ENCODE data around the gene PSD4. TPM values are rescaled to one million over a fixed set of nuclear protein-coding genes. Genes with fewer than 3 reads are reported as not detected.

Gene PSD4
- total RNA-seq, 1 donor from 2014 or later, result 1.6 TPM

GRCh38 chr2:113178069-113178746, 4.4 kb downstream of the PSD4 start:
- Histone ChIP-seq H3K27ac (ENCODE audit: low read depth, low read length) (no peak overlapping the region), H3K9me3 (ENCODE audit: control insufficient read depth in 3 of 3, low read length in 3 of 3) (no peaks in the 10 kb centered on the region), H3K27me3 (ENCODE audit: control insufficient read depth in 3 of 3, insufficient read depth in 3 of 3, low read length in 3 of 3) (no peaks in the 10 kb centered on the region), H3K4me1 (ENCODE audit: control insufficient read depth in 3 of 3, insufficient read depth in 3 of 3, low read length in 3 of 3) (no peaks in the 10 kb centered on the region), H3K4me3 (ENCODE audit: low read length in 3 of 3) (no peak overlapping the region), H3K36me3 (ENCODE audit: control insufficient read depth in 3 of 3, insufficient read depth in 3 of 3, low read length in 3 of 3) (no peaks in the 10 kb centered on the region), H3K9ac (ENCODE audit: low read depth in 1 of 3, low read length in 3 of 3) (no peak overlapping the region)

GRCh38 chr2:113178891-113179290, 5.1 kb downstream of the PSD4 start:
- Histone ChIP-seq H3K4me1 (ENCODE audit: control insufficient read depth in 3 of 3, insufficient read depth in 3 of 3, low read length in 3 of 3) (no peaks in the 10 kb centered on the region), H3K9ac (ENCODE audit: low read depth in 1 of 3, low read length in 3 of 3) (no peak overlapping the region), H3K4me3 (ENCODE audit: low read length in 3 of 3) (no peak overlapping the region), H3K36me3 (ENCODE audit: control insufficient read depth in 3 of 3, insufficient read depth in 3 of 3, low read length in 3 of 3) (no peaks in the 10 kb centered on the region), H3K9me3 (ENCODE audit: control insufficient read depth in 3 of 3, low read length in 3 of 3) (no peaks in the 10 kb centered on the region), H3K27ac (ENCODE audit: low read depth, low read length) (no peak overlapping the region), H3K27me3 (ENCODE audit: control insufficient read depth in 3 of 3, insufficient read depth in 3 of 3, low read length in 3 of 3) (no peaks in the 10 kb centered on the region)

- no peaks in the 10 kb centered on the region for H3K36me3 ChIP-seq (ENCODE audit: control insufficient read depth in 3 of 3, insufficient read depth in 3 of 3, low read length in 3 of 3)
- no peak overlapping the region for H3K27ac ChIP-seq (ENCODE audit: low read depth, low read length)
- no peaks in the 10 kb centered on the region for H3K9me3 ChIP-seq (ENCODE audit: control insufficient read depth in 3 of 3, low read length in 3 of 3)
- no peaks in the 10 kb centered on the region for H3K4me1 ChIP-seq (ENCODE audit: control insufficient read depth in 3 of 3, insufficient read depth in 3 of 3, low read length in 3 of 3)
- H3K27me3 ChIP-seq (ENCODE audit: control insufficient read depth in 3 of 3, insufficient read depth in 3 of 3, low read length in 3 of 3), result no peaks in the 10 kb centered on the region
- H3K4me3 ChIP-seq (ENCODE audit: low read length in 3 of 3), result no peak overlapping the region
- no peak overlapping the region for H3K9ac ChIP-seq (ENCODE audit: low read depth in 1 of 3, low read length in 3 of 3)
Observed at GRCh38 chr2:113179446-113180045, 5.8 kb downstream of the PSD4 start.

GRCh38 chr2:113180131-113180946, 6.6 kb downstream of the PSD4 start:
- no peak overlapping the region for H3K9ac ChIP-seq (ENCODE audit: low read depth in 1 of 3, low read length in 3 of 3)
- H3K27me3 ChIP-seq (ENCODE audit: control insufficient read depth in 3 of 3, insufficient read depth in 3 of 3, low read length in 3 of 3), result no peaks in the 10 kb centered on the region
- H3K9me3 ChIP-seq (ENCODE audit: control insufficient read depth in 3 of 3, low read length in 3 of 3), result no peaks in the 10 kb centered on the region
- H3K4me1 ChIP-seq (ENCODE audit: control insufficient read depth in 3 of 3, insufficient read depth in 3 of 3, low read length in 3 of 3), result no peaks in the 10 kb centered on the region
- H3K27ac ChIP-seq (ENCODE audit: low read depth, low read length), result no peak overlapping the region
- no peaks in the 10 kb centered on the region for H3K36me3 ChIP-seq (ENCODE audit: control insufficient read depth in 3 of 3, insufficient read depth in 3 of 3, low read length in 3 of 3)
- no peak overlapping the region for H3K4me3 ChIP-seq (ENCODE audit: low read length in 3 of 3)

DNA sequence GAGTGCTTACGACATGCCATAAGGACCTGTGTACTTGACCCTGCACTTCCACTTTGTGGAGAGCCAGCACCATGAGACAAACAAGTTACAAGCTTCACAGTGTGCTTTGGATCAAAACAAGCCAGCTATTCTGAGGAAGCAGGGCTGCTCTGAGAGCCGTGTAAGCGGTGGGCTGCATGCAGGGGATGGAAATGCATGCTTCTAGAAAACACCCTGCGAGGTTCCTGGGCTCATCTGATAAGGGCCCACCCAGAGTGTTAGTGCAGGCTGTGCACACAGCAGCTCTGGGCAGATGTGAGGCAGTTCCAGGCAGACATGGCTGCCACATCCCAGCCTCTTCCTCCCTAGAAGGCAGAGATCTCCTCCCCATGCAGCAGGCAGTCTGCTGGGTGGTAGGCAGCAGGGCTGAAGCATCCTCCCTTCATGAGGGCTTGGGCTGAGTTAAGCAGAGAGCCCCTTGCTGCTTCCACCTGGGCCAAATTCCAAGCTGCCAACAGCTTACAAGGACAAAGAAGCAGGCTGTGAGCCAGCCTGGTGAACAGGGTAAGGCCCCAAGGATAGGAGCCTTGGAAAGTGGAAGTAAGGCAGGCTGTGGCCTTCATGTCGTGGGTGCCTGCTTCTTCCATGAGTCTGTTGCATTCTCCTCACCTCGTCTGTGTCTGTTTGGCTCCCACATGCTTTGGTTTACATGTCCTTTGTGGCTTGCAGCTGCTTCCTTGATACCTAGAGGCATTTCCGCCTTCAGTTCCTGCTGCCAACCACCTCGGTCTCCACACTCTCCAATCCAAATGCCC, 7.7 kb downstream of the PSD4 start:
- Histone ChIP-seq H3K36me3 (ENCODE audit: control insufficient read depth in 3 of 3, insufficient read depth in 3 of 3, low read length in 3 of 3) (no peaks in the 10 kb centered on the region), H3K27ac (ENCODE audit: low read depth, low read length) (no peak overlapping the region), H3K9ac (ENCODE audit: low read depth in 1 of 3, low read length in 3 of 3) (no peak overlapping the region), H3K27me3 (ENCODE audit: control insufficient read depth in 3 of 3, insufficient read depth in 3 of 3, low read length in 3 of 3) (no peaks in the 10 kb centered on the region), H3K9me3 (ENCODE audit: control insufficient read depth in 3 of 3, low read length in 3 of 3) (no peaks in the 10 kb centered on the region), H3K4me1 (ENCODE audit: control insufficient read depth in 3 of 3, insufficient read depth in 3 of 3, low read length in 3 of 3) (no peaks in the 10 kb centered on the region), H3K4me3 (ENCODE audit: low read length in 3 of 3) (no peak overlapping the region)

GRCh38 chr2:113182471-113183260, 8.9 kb downstream of the PSD4 start:
- Histone ChIP-seq H3K4me1 (ENCODE audit: control insufficient read depth in 3 of 3, insufficient read depth in 3 of 3, low read length in 3 of 3) (no peaks in the 10 kb centered on the region), H3K9ac (ENCODE audit: low read depth in 1 of 3, low read length in 3 of 3) (no peak overlapping the region)

GRCh38 chr2:113183264-113183663, 9.5 kb downstream of the PSD4 start:
- Histone ChIP-seq H3K9me3 (ENCODE audit: control insufficient read depth in 3 of 3, low read length in 3 of 3) (no peaks in the 10 kb centered on the region), H3K4me1 (ENCODE audit: control insufficient read depth in 3 of 3, insufficient read depth in 3 of 3, low read length in 3 of 3) (no peaks in the 10 kb centered on the region), H3K36me3 (ENCODE audit: control insufficient read depth in 3 of 3, insufficient read depth in 3 of 3, low read length in 3 of 3) (no peaks in the 10 kb centered on the region), H3K27ac (ENCODE audit: low read depth, low read length) (no peak overlapping the region), H3K27me3 (ENCODE audit: control insufficient read depth in 3 of 3, insufficient read depth in 3 of 3, low read length in 3 of 3) (no peaks in the 10 kb centered on the region), H3K9ac (ENCODE audit: low read depth in 1 of 3, low read length in 3 of 3) (no peak overlapping the region), H3K4me3 (ENCODE audit: low read length in 3 of 3) (no peak overlapping the region)

More at GRCh38 chr2:113182471-113183260, 8.9 kb downstream of the PSD4 start:
- Histone ChIP-seq H3K4me3 (ENCODE audit: low read length in 3 of 3) (no peak overlapping the region), H3K9me3 (ENCODE audit: control insufficient read depth in 3 of 3, low read length in 3 of 3) (no peaks in the 10 kb centered on the region), H3K27me3 (ENCODE audit: control insufficient read depth in 3 of 3, insufficient read depth in 3 of 3, low read length in 3 of 3) (no peaks in the 10 kb centered on the region), H3K27ac (ENCODE audit: low read depth, low read length) (no peak overlapping the region), H3K36me3 (ENCODE audit: control insufficient read depth in 3 of 3, insufficient read depth in 3 of 3, low read length in 3 of 3) (no peaks in the 10 kb centered on the region)

DNA sequence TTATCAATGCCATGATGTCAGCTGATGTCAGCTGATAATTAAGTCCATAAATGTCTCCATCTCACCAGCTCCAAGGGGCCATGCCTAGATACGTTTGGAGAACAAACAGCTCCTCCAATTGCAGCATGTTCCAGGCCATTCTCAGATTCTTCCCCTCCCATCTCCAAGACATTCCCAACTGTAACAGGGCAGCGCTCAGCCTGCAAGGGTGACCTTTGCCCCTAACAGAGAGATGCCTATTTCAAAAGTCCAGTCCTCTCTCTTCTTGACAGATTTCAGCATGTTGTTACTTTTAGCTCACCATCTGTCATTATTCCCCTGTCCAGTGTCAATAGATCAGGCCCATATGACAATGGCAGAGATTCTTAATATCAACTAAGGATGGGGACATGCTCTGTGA, 9.9 kb downstream of the PSD4 start:
- H3K36me3 ChIP-seq (ENCODE audit: control insufficient read depth in 3 of 3, insufficient read depth in 3 of 3, low read length in 3 of 3), result no peaks in the 10 kb centered on the region
- no peak overlapping the region for H3K9ac ChIP-seq (ENCODE audit: low read depth in 1 of 3, low read length in 3 of 3)
- H3K4me1 ChIP-seq (ENCODE audit: control insufficient read depth in 3 of 3, insufficient read depth in 3 of 3, low read length in 3 of 3), result no peaks in the 10 kb centered on the region
- H3K9me3 ChIP-seq (ENCODE audit: control insufficient read depth in 3 of 3, low read length in 3 of 3), result no peaks in the 10 kb centered on the region
- H3K4me3 ChIP-seq (ENCODE audit: low read length in 3 of 3), result no peak overlapping the region
- H3K27ac ChIP-seq (ENCODE audit: low read depth, low read length), result no peak overlapping the region
- no peaks in the 10 kb centered on the region for H3K27me3 ChIP-seq (ENCODE audit: control insufficient read depth in 3 of 3, insufficient read depth in 3 of 3, low read length in 3 of 3)

DNA sequence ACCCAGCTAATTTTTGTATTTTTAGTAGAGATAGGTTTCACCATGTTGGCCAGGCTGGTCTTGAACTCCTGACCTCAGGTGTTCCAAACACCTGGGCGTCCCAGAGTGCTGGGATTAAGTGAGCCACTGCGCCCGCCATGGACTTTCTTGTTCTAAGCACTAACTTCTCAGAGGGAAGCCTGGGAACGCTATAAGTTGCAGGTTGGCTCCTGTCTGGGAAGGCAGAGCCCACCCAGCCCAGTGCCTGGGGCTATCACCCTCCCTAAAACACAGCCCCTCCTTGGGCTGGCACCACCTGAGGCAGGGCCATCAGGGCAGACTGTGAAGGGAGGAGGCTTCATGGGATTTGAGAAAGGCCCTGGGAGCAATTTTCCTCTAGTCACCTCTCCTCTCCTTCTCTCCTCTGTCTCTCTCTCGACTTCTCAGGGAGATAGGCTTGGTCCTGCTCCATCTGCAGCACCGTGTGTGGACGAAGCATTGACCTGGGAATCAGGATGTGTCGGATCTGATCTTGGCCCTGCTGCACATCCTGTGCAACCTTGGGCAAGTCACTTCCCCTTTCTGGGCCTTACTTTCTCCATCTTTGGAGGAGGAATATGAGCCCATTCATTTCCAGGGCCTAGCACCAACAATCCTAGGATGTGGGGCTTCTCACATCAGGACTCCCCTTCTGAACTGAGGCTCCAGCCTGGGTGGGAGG, 10.9 kb downstream of the PSD4 start:
- Histone ChIP-seq H3K27me3 (ENCODE audit: control insufficient read depth in 3 of 3, insufficient read depth in 3 of 3, low read length in 3 of 3) (no peaks in the 10 kb centered on the region), H3K4me1 (ENCODE audit: control insufficient read depth in 3 of 3, insufficient read depth in 3 of 3, low read length in 3 of 3) (no peaks in the 10 kb centered on the region), H3K36me3 (ENCODE audit: control insufficient read depth in 3 of 3, insufficient read depth in 3 of 3, low read length in 3 of 3) (no peaks in the 10 kb centered on the region), H3K9ac (ENCODE audit: low read depth in 1 of 3, low read length in 3 of 3) (no peak overlapping the region), H3K4me3 (ENCODE audit: low read length in 3 of 3) (no peak overlapping the region), H3K27ac (ENCODE audit: low read depth, low read length) (no peak overlapping the region), H3K9me3 (ENCODE audit: control insufficient read depth in 3 of 3, low read length in 3 of 3) (no peaks in the 10 kb centered on the region)

Data from skeletal muscle tissue (tissue), 4 donors.